Endothelial cell of umbilical vein (primary cell): ENCODE results near the gene NRBP1. TPM values are rescaled to one million over a fixed set of nuclear protein-coding genes. Genes with fewer than 3 reads are reported as not detected.

Experiments
- BruUV-seq: library from RNA; stranded (reverse); fragments of 400-500 nt; replicated peaks from 2 replicates; lab custom pipeline; 2021; lab: Mats Ljungman, UMichigan
- CTCF ChIA-PET: fragments of 300-600, 350-600 bp; sonication (Branson Sonifier 250); formaldehyde crosslinking; loops from one replicate; lab custom pipeline; 2021; ENCODE audit warnings: antibody characterized with exemption, inconsistent platforms; lab: Charles Lee
- POLR2A ChIA-PET: fragments of 300-600, 350-600 bp; sonication (Branson Sonifier 250); formaldehyde crosslinking; loops from one replicate; lab custom pipeline; 2021; ENCODE audit warnings: antibody characterized with exemption, inconsistent platforms; lab: Charles Lee
- DNase-seq: peaks from one replicate; pipeline ENCODE4 v3.0.0-alpha.2; 2011; ENCODE audit warnings: low read depth, low spot score
- FAIRE-seq: peaks from 2 replicates; lab custom pipeline; 2011; peaks lifted over from hg19 to GRCh38; lab: Jason Lieb, UNC
- H2AFZ ChIP-seq: 2 replicates; pipeline ENCODE4 v1.6.0; 2012; ENCODE audit warnings: low read depth, low read length, control low read depth, inconsistent platforms
- H3K27ac ChIP-seq: 2 replicates; pipeline ENCODE4 v1.5.1; 2011; ENCODE audit warnings: low read depth, mild to moderate bottlenecking, control low read depth, low read length, moderate library complexity; ENCODE audit not compliant: insufficient read depth
- H3K27me3 ChIP-seq, 2 experiments: 2 replicates each; pipeline versions ENCODE4 v1.6.0 to v1.6.1; 2011; ENCODE audit warnings: low read length in 2 of 2, mixed read lengths in 1 of 2; ENCODE audit not compliant: control insufficient read depth in 2 of 2, insufficient read depth in 2 of 2
- H3K36me3 ChIP-seq, 2 experiments: 2 replicates in 1 of 2; 3 replicates in 1 of 2; pipeline ENCODE4 v1.5.1; 2011; ENCODE audit warnings: low read length in 2 of 2, mild to moderate bottlenecking in 1 of 2, moderate library complexity in 1 of 2; ENCODE audit not compliant: control insufficient read depth in 2 of 2, insufficient read depth in 2 of 2; ENCODE audit errors: extremely low read depth in 1 of 2
- H3K4me1 ChIP-seq: 3 replicates; pipeline ENCODE4 v1.5.1; 2011; ENCODE audit warnings: mild to moderate bottlenecking, low read length; ENCODE audit not compliant: control insufficient read depth, insufficient read depth; ENCODE audit errors: extremely low read depth
- H3K4me2 ChIP-seq: 2 replicates; pipeline ENCODE4 v1.6.1; 2011; ENCODE audit warnings: low read length, control low read depth, mixed read lengths; ENCODE audit not compliant: insufficient read depth
- H3K4me3 ChIP-seq, 3 experiments: fragments of 200-600 bp in 1 of 3; sonication (generic), shearing (Covaris generic) in 1 of 3; replicated peaks in 1 of 3; 2 replicates each; pipeline ENCODE4 v1.5.1; 2011 to 2016; ENCODE audit warnings: control low read depth in 3 of 3, low read length in 3 of 3, mild to moderate bottlenecking in 2 of 3, inconsistent platforms in 1 of 3, low read depth in 1 of 3, moderate library complexity in 1 of 3; ENCODE audit not compliant: insufficient read depth in 1 of 3
- H3K79me2 ChIP-seq: 2 replicates; pipeline ENCODE4 v1.6.0; 2012; ENCODE audit warnings: low read length, inconsistent platforms; ENCODE audit not compliant: control insufficient read depth, insufficient read depth
- H3K9ac ChIP-seq: replicated peaks from 2 replicates; pipeline ENCODE3; 2011; ENCODE audit warnings: low read length, control low read depth; ENCODE audit not compliant: insufficient read depth; ENCODE audit errors: extremely low read depth
- H3K9me1 ChIP-seq: replicated peaks from 3 replicates; pipeline ENCODE4 v1.6.0; 2011; ENCODE audit warnings: mild to moderate bottlenecking, low read length; ENCODE audit not compliant: control insufficient read depth, insufficient read depth; ENCODE audit errors: extremely low read depth
- H3K9me3 ChIP-seq: replicated peaks from 2 replicates; pipeline ENCODE4 v1.5.1; 2012; ENCODE audit warnings: low read length, inconsistent platforms; ENCODE audit not compliant: control insufficient read depth, insufficient read depth
- H4K20me1 ChIP-seq: replicated peaks from 2 replicates; pipeline ENCODE3; 2011; ENCODE audit warnings: mild to moderate bottlenecking, low read length; ENCODE audit not compliant: control insufficient read depth, insufficient read depth; ENCODE audit errors: extremely low read depth
- FOS ChIP-seq: IDR thresholded peaks from 2 replicates; pipeline ENCODE4 v1.6.1; 2011; ENCODE audit warnings: mild to moderate bottlenecking, low read length, moderate library complexity, borderline replicate concordance; ENCODE audit not compliant: insufficient read depth
- dilution Hi-C: fragments of 300-500 bp; cut with MboI; formaldehyde crosslinking; loops from one replicate; pipeline ENCODE4 v1.15.0; 2019; ENCODE audit warnings: low sequenced_read_pairs; ENCODE audit not compliant: extremely low pct_ligation_motif_present
- intact Hi-C: fragments of 100-400 bp; cut with micrococcal nuclease; formaldehyde crosslinking; loops from one replicate; pipeline ENCODE4 v1.10.0; 2022
- polyA plus RNA-seq, 4 experiments: library from polyadenylated mRNA; depleted of rRNA in 3 of 4; stranded (reverse) in 3 of 4; unstranded in 1 of 4; fragments of >200 nt; gene quantifications; 2 replicates each; pipeline versions ENCODE4 v1.2.1 to v1.2.3, GENCODE V29; 2011 to 2012; ENCODE audit warnings: missing spikeins in 1 of 4
- total RNA-seq: library from RNA; stranded (reverse); gene quantifications from 2 replicates; pipeline ENCODE4 v1.2.3, GENCODE V29; 2021
- TF ChIP-seq, protein P1 (sequence below), 2 donors: IDR thresholded peaks; 1 replicate in 1 of 2; 2 replicates in 1 of 2; pipeline ENCODE4 v1.5.1; 2011; ENCODE audit warnings: low read length in 2 of 2, mild to moderate bottlenecking in 2 of 2, moderate library complexity in 2 of 2, control low read depth in 1 of 2, inconsistent platforms in 1 of 2, low read depth in 1 of 2; ENCODE audit not compliant: insufficient read depth in 1 of 2; ENCODE audit errors: extremely low read depth in 1 of 2

The NRBP1 gene
- total and polyA plus RNA-seq, 2 donors (not counting 3 experiments of a cell fraction or from before 2014, with no cell fraction given), result 130 to 169 TPM

- Histone ChIP-seq H3K27me3 (peaks cover 1 to 5% of the 10 kb centered on the region in 2 experiments), H3K4me2 (peak overlapping the region; percentile 99), H3K9me1 (no peaks in the 10 kb centered on the region), H3K4me3 (peak overlapping the region; percentile 71 to 90 (median 84)), H3K36me3 (peaks cover 0 to 6% of the 10 kb centered on the region in 2 experiments), H4K20me1 (peaks cover 2% of the 10 kb centered on the region), H3K9me3 (no peaks in the 10 kb centered on the region), H3K79me2 (peaks cover 62% of the 10 kb centered on the region), H2AFZ (no peak overlapping the region), H3K9ac (peak overlapping the region; percentile 85), H3K4me1 (peaks cover 20% of the 10 kb centered on the region), H3K27ac (peak overlapping the region; percentile 73)
- CTCF ChIA-PET, result interaction anchor here (0.7 to 4.3 kb wide), 8 partner anchors 10 to 275 kb away, joined by 3 to 75 read pairs (median 5); partner anchors contain the start of genes GTF3C2, NRBP1, SLC4A1AP and SUPT7L
- POLR2A ChIA-PET, result interaction anchor here (2.9 kb wide), 1 partner anchor 21 kb away, joined by 18 read pairs; the partner anchor contains the start of gene NRBP1
- dilution Hi-C loops, result no loop called here
- DNase-seq, result peak; percentile 75
- peak; percentile 89 for FAIRE-seq
- intact Hi-C loops, result loop anchor here (1.0 to 5.0 kb wide), 3 partner anchors 174 to 275 kb away; partner anchors contain the start of genes SLC4A1AP, SUPT7L and ZNF512
- no TSS peak for BruUV-seq
- no peak for TF ChIP-seq FOS
- TF ChIP-seq, protein P1, sequence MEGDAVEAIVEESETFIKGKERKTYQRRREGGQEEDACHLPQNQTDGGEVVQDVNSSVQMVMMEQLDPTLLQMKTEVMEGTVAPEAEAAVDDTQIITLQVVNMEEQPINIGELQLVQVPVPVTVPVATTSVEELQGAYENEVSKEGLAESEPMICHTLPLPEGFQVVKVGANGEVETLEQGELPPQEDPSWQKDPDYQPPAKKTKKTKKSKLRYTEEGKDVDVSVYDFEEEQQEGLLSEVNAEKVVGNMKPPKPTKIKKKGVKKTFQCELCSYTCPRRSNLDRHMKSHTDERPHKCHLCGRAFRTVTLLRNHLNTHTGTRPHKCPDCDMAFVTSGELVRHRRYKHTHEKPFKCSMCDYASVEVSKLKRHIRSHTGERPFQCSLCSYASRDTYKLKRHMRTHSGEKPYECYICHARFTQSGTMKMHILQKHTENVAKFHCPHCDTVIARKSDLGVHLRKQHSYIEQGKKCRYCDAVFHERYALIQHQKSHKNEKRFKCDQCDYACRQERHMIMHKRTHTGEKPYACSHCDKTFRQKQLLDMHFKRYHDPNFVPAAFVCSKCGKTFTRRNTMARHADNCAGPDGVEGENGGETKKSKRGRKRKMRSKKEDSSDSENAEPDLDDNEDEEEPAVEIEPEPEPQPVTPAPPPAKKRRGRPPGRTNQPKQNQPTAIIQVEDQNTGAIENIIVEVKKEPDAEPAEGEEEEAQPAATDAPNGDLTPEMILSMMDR (IDR thresholded peaks at IDR 0.05; ENCODE audit: extremely low read depth in 1 of 2, insufficient read depth in 1 of 2, low read depth in 1 of 2, low read length in 2 of 2), result peak; percentile 49 to 56
These were observed 20.5 kb upstream of the NRBP1 start for GRCh38 chr2:27407798-27408491.
